OCI-LY1 (cell line): ENCODE results near the gene HOXA2.

Experiments used
- H2AFZ ChIP-seq: fragments of 200-600 bp; sonication (generic), shearing (Covaris generic); 2 replicates; pipeline ENCODE4 v1.6.0; 2014; ENCODE audit warnings: antibody characterized with exemption, mild to moderate bottlenecking, low read length
- H3F3A ChIP-seq: fragments of 200-600 bp; sonication (generic), shearing (Covaris generic); 2 replicates; pipeline ENCODE4 v1.6.0; 2014; ENCODE audit warnings: mild to moderate bottlenecking, antibody characterized with exemption, low read length, moderate library complexity; ENCODE audit not compliant: insufficient read depth
- H3K27ac ChIP-seq: fragments of 200-600 bp; sonication (generic); 2 replicates; pipeline ENCODE4 v1.5.1; 2014; ENCODE audit warnings: low read length, mixed run types, mild to moderate bottlenecking, low read depth; ENCODE audit not compliant: poor library complexity, severe bottlenecking
- H3K27me3 ChIP-seq: fragments of 200-600 bp; sonication (generic); 2 replicates; pipeline ENCODE4 v1.6.0; 2014; ENCODE audit warnings: antibody characterized with exemption, mild to moderate bottlenecking, low read length, moderate library complexity; ENCODE audit not compliant: insufficient read depth
- H3K36me3 ChIP-seq: fragments of 200-600 bp; sonication (generic); 2 replicates; pipeline ENCODE4 v1.6.1; 2014; ENCODE audit warnings: mild to moderate bottlenecking, antibody characterized with exemption, low read length, moderate library complexity, mixed read lengths; ENCODE audit not compliant: insufficient read depth
- H3K4me1 ChIP-seq: fragments of 200-600 bp; sonication (generic); 2 replicates; pipeline ENCODE4 v1.5.1; 2014; ENCODE audit warnings: mild to moderate bottlenecking, low read length, moderate library complexity; ENCODE audit not compliant: insufficient read depth, severe bottlenecking
- H3K4me2 ChIP-seq: fragments of 200-600 bp; sonication (generic), shearing (Covaris generic); 2 replicates; pipeline ENCODE4 v1.6.1; 2014; ENCODE audit warnings: low read length
- H3K4me3 ChIP-seq: fragments of 200-600 bp; sonication (generic); 2 replicates; pipeline ENCODE4 v1.5.1; 2014; ENCODE audit warnings: low read length, low read depth, mild to moderate bottlenecking, mixed read lengths; ENCODE audit not compliant: poor library complexity, severe bottlenecking
- H3K79me2 ChIP-seq: fragments of 200-600 bp; shearing (Covaris generic); 2 replicates; pipeline ENCODE4 v1.6.1; 2016; ENCODE audit warnings: mixed run types, low read length, mixed read lengths; ENCODE audit not compliant: insufficient read depth
- H3K9ac ChIP-seq: fragments of 200-600 bp; sonication (generic), shearing (Covaris generic); 2 replicates; pipeline ENCODE4 v1.6.1; 2014; ENCODE audit warnings: mild to moderate bottlenecking, low read length, mixed read lengths
- H3K9me2 ChIP-seq: fragments of 200-600 bp; sonication (generic), shearing (Covaris generic); 2 replicates; pipeline ENCODE4 v1.6.1; 2014; ENCODE audit warnings: low read depth, mild to moderate bottlenecking, low read length, mixed read lengths
- H3K9me3 ChIP-seq: fragments of 200-600 bp; shearing (Covaris generic); 2 replicates; pipeline ENCODE4 v1.6.1; 2014; ENCODE audit warnings: low read length, mixed read lengths
- H4K20me1 ChIP-seq: fragments of 200-600 bp; sonication (generic), shearing (Covaris generic); 2 replicates; pipeline ENCODE4 v1.6.0; 2016; ENCODE audit warnings: mild to moderate bottlenecking, low read length; ENCODE audit not compliant: insufficient read depth
- CTCF ChIP-seq: fragments of 200-600 bp; sonication (generic), shearing (Covaris generic); IDR thresholded peaks from 2 replicates; pipeline ENCODE4 v1.5.1; 2017; ENCODE audit warnings: mild to moderate bottlenecking, antibody characterized with exemption, low read length, moderate library complexity, mixed read lengths
- EZH2 ChIP-seq: fragments of 200-600 bp; sonication (generic), shearing (Covaris generic); IDR thresholded peaks from 2 replicates; pipeline ENCODE4 v1.8.0; 2017; ENCODE audit warnings: borderline replicate concordance, mixed run types, mild to moderate bottlenecking, antibody characterized with exemption, low read length, moderate library complexity, mixed read lengths

Gene HOXA2

GRCh38 chr7:27083646-27084045 is 18.8 kb downstream of the HOXA2 start:
- H2AFZ ChIP-seq: no peak overlapping the region
- H3K9me3 ChIP-seq: no peaks in the 10 kb centered on the region; the same call in 1 of the 2 replicates
- no peaks in the 10 kb centered on the region for H3K79me2 ChIP-seq
- no peaks in the 10 kb centered on the region for H3F3A ChIP-seq
- no peak overlapping the region for H3K4me2 ChIP-seq
- H3K27me3 ChIP-seq: no peaks in the 10 kb centered on the region; the same call in 1 of the 2 replicates
- no peak overlapping the region for H3K4me3 ChIP-seq
- H3K4me1 ChIP-seq: no peaks in the 10 kb centered on the region
- H4K20me1 ChIP-seq: no peaks in the 10 kb centered on the region
- no peak overlapping the region for H3K27ac ChIP-seq
- no peak for TF ChIP-seq EZH2
- TF ChIP-seq CTCF: no peak
- H3K36me3 ChIP-seq: no peaks in the 10 kb centered on the region
- H3K9ac ChIP-seq: no peak overlapping the region
- H3K9me2 ChIP-seq: no peaks in the 10 kb centered on the region

GRCh38 chr7:27082171-27082570 is 20.3 kb downstream of the HOXA2 start:
- no peaks in the 10 kb centered on the region for H3K4me1 ChIP-seq
- H3K4me2 ChIP-seq: no peak overlapping the region
- no peak for TF ChIP-seq EZH2
- no peak for TF ChIP-seq CTCF
- H2AFZ ChIP-seq: no peak overlapping the region
- H3K27me3 ChIP-seq: no peaks in the 10 kb centered on the region
- no peaks in the 10 kb centered on the region for H3F3A ChIP-seq
- no peak overlapping the region for H3K9ac ChIP-seq
- H3K9me3 ChIP-seq: no peaks in the 10 kb centered on the region
- H3K4me3 ChIP-seq: no peak overlapping the region
- H3K36me3 ChIP-seq: no peaks in the 10 kb centered on the region
- H4K20me1 ChIP-seq: no peaks in the 10 kb centered on the region
- H3K9me2 ChIP-seq: no peaks in the 10 kb centered on the region
- H3K27ac ChIP-seq: no peak overlapping the region
- H3K79me2 ChIP-seq: no peaks in the 10 kb centered on the region

GRCh38 chr7:27080844-27081436 is 21.5 kb downstream of the HOXA2 start:
- H3K79me2 ChIP-seq: no peaks in the 10 kb centered on the region
- TF ChIP-seq CTCF: no peak
- TF ChIP-seq EZH2: no peak
- no peak overlapping the region for H3K4me3 ChIP-seq
- no peaks in the 10 kb centered on the region for H3K9me2 ChIP-seq
- H3F3A ChIP-seq: no peaks in the 10 kb centered on the region
- H3K4me1 ChIP-seq: no peaks in the 10 kb centered on the region
- no peak overlapping the region for H2AFZ ChIP-seq
- no peak overlapping the region for H3K4me2 ChIP-seq
- no peaks in the 10 kb centered on the region for H4K20me1 ChIP-seq
- no peaks in the 10 kb centered on the region for H3K36me3 ChIP-seq
- no peak overlapping the region for H3K27ac ChIP-seq
- H3K9ac ChIP-seq: no peak overlapping the region
- no peaks in the 10 kb centered on the region for H3K27me3 ChIP-seq
- no peaks in the 10 kb centered on the region for H3K9me3 ChIP-seq
